Peyer's patch (tissue), 4 donors: Measurements from ENCODE around the gene FBXO48.

Source experiments
- POLR2A ChIP-seq, 2 donors: fragments of 450-650 bp; IDR thresholded peaks; one replicate each; pipeline ENCODE4 v1.5.1; 2017; ENCODE audit warnings: antibody characterized with exemption in 2 of 2, mild to moderate bottlenecking in 2 of 2, moderate library complexity in 2 of 2
- TF ChIP-seq, protein P1 (sequence below), 6 experiments: fragments of 450-650 bp in 4 of 6; fragments of 200-600 bp in 2 of 6; sonication (generic) in 1 of 6; IDR thresholded peaks; one replicate each; pipeline ENCODE4 v1.5.1; 2017 to 2019; ENCODE audit warnings: antibody characterized with exemption in 6 of 6, mild to moderate bottlenecking in 3 of 6, moderate library complexity in 1 of 6

DNA sequence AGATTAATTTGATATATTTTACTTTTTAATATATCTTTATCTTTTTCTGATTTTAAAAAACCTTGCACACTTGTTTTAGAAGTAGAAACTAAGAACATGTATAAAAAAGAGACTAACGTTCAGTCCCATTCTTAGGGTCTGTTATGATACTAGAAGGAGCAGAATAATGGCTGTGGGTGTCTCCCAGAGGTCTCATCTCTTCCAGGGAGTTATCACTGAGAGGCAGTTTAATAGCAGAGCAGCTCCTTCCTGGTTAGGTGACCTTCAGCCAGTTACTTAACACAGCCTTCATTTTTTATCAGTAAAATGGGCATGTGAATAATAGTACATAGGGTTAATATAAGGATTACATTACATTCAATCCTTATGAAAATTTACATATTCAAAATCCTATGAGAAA, 40.6 kb downstream of the FBXO48 start:
- TF ChIP-seq, protein P1, sequence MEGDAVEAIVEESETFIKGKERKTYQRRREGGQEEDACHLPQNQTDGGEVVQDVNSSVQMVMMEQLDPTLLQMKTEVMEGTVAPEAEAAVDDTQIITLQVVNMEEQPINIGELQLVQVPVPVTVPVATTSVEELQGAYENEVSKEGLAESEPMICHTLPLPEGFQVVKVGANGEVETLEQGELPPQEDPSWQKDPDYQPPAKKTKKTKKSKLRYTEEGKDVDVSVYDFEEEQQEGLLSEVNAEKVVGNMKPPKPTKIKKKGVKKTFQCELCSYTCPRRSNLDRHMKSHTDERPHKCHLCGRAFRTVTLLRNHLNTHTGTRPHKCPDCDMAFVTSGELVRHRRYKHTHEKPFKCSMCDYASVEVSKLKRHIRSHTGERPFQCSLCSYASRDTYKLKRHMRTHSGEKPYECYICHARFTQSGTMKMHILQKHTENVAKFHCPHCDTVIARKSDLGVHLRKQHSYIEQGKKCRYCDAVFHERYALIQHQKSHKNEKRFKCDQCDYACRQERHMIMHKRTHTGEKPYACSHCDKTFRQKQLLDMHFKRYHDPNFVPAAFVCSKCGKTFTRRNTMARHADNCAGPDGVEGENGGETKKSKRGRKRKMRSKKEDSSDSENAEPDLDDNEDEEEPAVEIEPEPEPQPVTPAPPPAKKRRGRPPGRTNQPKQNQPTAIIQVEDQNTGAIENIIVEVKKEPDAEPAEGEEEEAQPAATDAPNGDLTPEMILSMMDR (IDR thresholded peaks at IDR 0.05): no peak
- TF ChIP-seq POLR2A (IDR thresholded peaks at IDR 0.05): no peak
